Heart left ventricle (tissue), 13 donors: ENCODE measurements around the gene CNTN4.

Experiments
- CTCF ChIP-seq, 12 donors: fragments of 200-600 bp; sonication (generic) in 4 of 12; IDR thresholded peaks; one replicate each; pipeline versions ENCODE4 v1.5.0 to v1.8.0; 2018 to 2022; ENCODE audit warnings: antibody characterized with exemption in 12 of 12, mild to moderate bottlenecking in 5 of 12
- POLR2A ChIP-seq, 2 donors: fragments of 450-650 bp; IDR thresholded peaks; one replicate each; pipeline ENCODE4 v1.6.1; 2017; ENCODE audit warnings: antibody characterized with exemption in 2 of 2, mild to moderate bottlenecking in 2 of 2, moderate library complexity in 2 of 2
- donor health status: ischemic (EF 13 %, LVEDD 7.1; RV severe dilation, severe dysfunction).
- donor health status: DM: no; HTN: yes; CAD: no.
- donor health status: DM: no; HTN: no; CAD: no.
- donor health status: ischemic (EF 25% LVEDD 6.9; RV normal size, moderate dysfunction).
- donor health status: ischemic (EF 25% LVEDD 5.7; RV mildly dilated, moderate dysfunction).
- donor health status: ischemic (EF 35%, LVEDD 5.7; RV mildly dilated, moderate dysfunction).
- donor health status: nonischemic (EF 11% LVEDD 7.7; RV severe dilation, severe dysfunction).
- donor health status: DM: yes; HTN: yes; CAD: no.
- donor health status: PGD.
- donor health status: ischemic (EF 29% LVEDD 5.4; RV normal size, mild dysfunction).
- donor health status: nonischemic (EF 23%, LVEDD 6.1; RV moderate dilation, normal function).

GRCh38 chr3:2495746-2496145 is 397.1 kb downstream of the CNTN4 start:
- TF ChIP-seq POLR2A (IDR thresholded peaks at IDR 0.05) (no peak), CTCF (IDR thresholded peaks at IDR 0.05) (no peak)
